ENCODE data around the gene PIGN.

Gene PIGN

GRCh38 chr18:62186774-62187542 lies at the start of gene PIGN, which contains the start of gene RELCH:
TSS of gene PIGN (minus strand) at chr18:62187056. CDS start at chr18:62161353, 25,703 bp downstream.
TSS of gene RELCH (plus strand) at chr18:62187255. CDS start at chr18:62187506, 251 bp downstream.
- peak; percentile 98 for DNase-seq (ENCODE audit: low spot score)

GRCh38 chr18:62236252-62236651 lies 49.4 kb upstream of the PIGN start:
- no peak for DNase-seq (ENCODE audit: low spot score)

- no peak for DNase-seq (ENCODE audit: low spot score)
Observed at GRCh38 chr18:62226047-62226446, 39.2 kb upstream of the PIGN start.

- no peak for DNase-seq (ENCODE audit: low spot score)
Observed at GRCh38 chr18:62224229-62224628, 37.4 kb upstream of the PIGN start.

GRCh38 chr18:62214790-62215189 lies 27.9 kb upstream of the PIGN start:
- no peak for DNase-seq (ENCODE audit: low spot score)

GRCh38 chr18:62211325-62211828 lies 24.5 kb upstream of the PIGN start:
- no peak for DNase-seq (ENCODE audit: low spot score)

- no peak for DNase-seq (ENCODE audit: low spot score)
Observed at GRCh38 chr18:62210138-62210537, 23.3 kb upstream of the PIGN start.

- DNase-seq (ENCODE audit: low spot score): no peak
Observed at GRCh38 chr18:62209046-62209445, 22.2 kb upstream of the PIGN start.

GRCh38 chr18:62206593-62206992 lies 19.7 kb upstream of the PIGN start:
- no peak for DNase-seq (ENCODE audit: low spot score)

GRCh38 chr18:62205824-62206223 lies 19.0 kb upstream of the PIGN start:
- no peak for DNase-seq (ENCODE audit: low spot score)

GRCh38 chr18:62201870-62202269 lies 15.0 kb upstream of the PIGN start:
- DNase-seq (ENCODE audit: low spot score): no peak

GRCh38 chr18:62200121-62200914 lies 13.5 kb upstream of the PIGN start:
- DNase-seq (ENCODE audit: low spot score): no peak

GRCh38 chr18:62199629-62200028 lies 12.8 kb upstream of the PIGN start:
- no peak for DNase-seq (ENCODE audit: low spot score)

GRCh38 chr18:62198259-62198658 lies 11.4 kb upstream of the PIGN start:
- no peak for DNase-seq (ENCODE audit: low spot score)

GRCh38 chr18:62196980-62197379 lies 10.1 kb upstream of the PIGN start:
- DNase-seq (ENCODE audit: low spot score): no peak

- no peak for DNase-seq (ENCODE audit: low spot score)
Observed at GRCh38 chr18:62196079-62196478, 9.2 kb upstream of the PIGN start.

GRCh38 chr18:62189208-62189607 lies 2.4 kb upstream of the PIGN start:
- DNase-seq (ENCODE audit: low spot score): no peak

GRCh38 chr18:62187543-62188510 lies 971 bp upstream of the PIGN start:
- peak; percentile 29 for DNase-seq (ENCODE audit: low spot score)

GRCh38 chr18:62186499-62186773 lies 420 bp downstream of the PIGN start:
- DNase-seq (ENCODE audit: low spot score): no peak

- DNase-seq (ENCODE audit: low spot score): peak; percentile 58
Observed at GRCh38 chr18:62183578-62184195, 3.2 kb downstream of the PIGN start.

- DNase-seq (ENCODE audit: low spot score): no peak
Observed at GRCh38 chr18:62182220-62182619, 4.6 kb downstream of the PIGN start.

GRCh38 chr18:62179213-62179612 lies 7.6 kb downstream of the PIGN start:
- no peak for DNase-seq (ENCODE audit: low spot score)
